ENCODE measurements around the gene STIMATE.

The STIMATE gene

GRCh38 chr3:52893723-52894122 is 3.6 kb downstream of the STIMATE start:
- H3K4me1 ChIP-seq (ENCODE audit: control insufficient read depth, insufficient read depth, low read length): no peaks in the 10 kb centered on the region; the same call in 1 of the 2 replicates
- H3K9ac ChIP-seq (ENCODE audit: low read depth, low read length): no peak overlapping the region
- H3K27ac ChIP-seq (ENCODE audit: low read depth, low read length): no peak overlapping the region
- H3K36me3 ChIP-seq (ENCODE audit: control insufficient read depth, insufficient read depth, low read length): no peaks in the 10 kb centered on the region; the same call in 1 of the 2 replicates
- H3K27me3 ChIP-seq (ENCODE audit: control insufficient read depth, insufficient read depth, low read length): no peaks in the 10 kb centered on the region
- H3K9me3 ChIP-seq (ENCODE audit: control insufficient read depth, insufficient read depth, low read length): no peaks in the 10 kb centered on the region
- H3K4me3 ChIP-seq (ENCODE audit: low read depth, low read length): no peak overlapping the region

GRCh38 chr3:52892625-52893311 is 4.6 kb downstream of the STIMATE start:
- H3K4me3 ChIP-seq (ENCODE audit: low read depth, low read length): no peak overlapping the region
- no peaks in the 10 kb centered on the region; the same call in 1 of the 2 replicates for H3K36me3 ChIP-seq (ENCODE audit: control insufficient read depth, insufficient read depth, low read length)
- H3K9me3 ChIP-seq (ENCODE audit: control insufficient read depth, insufficient read depth, low read length): no peaks in the 10 kb centered on the region
- no peaks in the 10 kb centered on the region for H3K27me3 ChIP-seq (ENCODE audit: control insufficient read depth, insufficient read depth, low read length)
- no peaks in the 10 kb centered on the region for H3K4me1 ChIP-seq (ENCODE audit: control insufficient read depth, insufficient read depth, low read length)
- H3K9ac ChIP-seq (ENCODE audit: low read depth, low read length): no peak overlapping the region
- H3K27ac ChIP-seq (ENCODE audit: low read depth, low read length): no peak overlapping the region

- no peak overlapping the region for H3K4me3 ChIP-seq (ENCODE audit: low read depth, low read length)
- H3K4me1 ChIP-seq (ENCODE audit: control insufficient read depth, insufficient read depth, low read length): no peaks in the 10 kb centered on the region
- H3K9ac ChIP-seq (ENCODE audit: low read depth, low read length): no peak overlapping the region
- no peaks in the 10 kb centered on the region for H3K27me3 ChIP-seq (ENCODE audit: control insufficient read depth, insufficient read depth, low read length)
- H3K9me3 ChIP-seq (ENCODE audit: control insufficient read depth, insufficient read depth, low read length): no peaks in the 10 kb centered on the region
- no peaks in the 10 kb centered on the region; the same call in 1 of the 2 replicates for H3K36me3 ChIP-seq (ENCODE audit: control insufficient read depth, insufficient read depth, low read length)
- H3K27ac ChIP-seq (ENCODE audit: low read depth, low read length): no peak overlapping the region
Observed at GRCh38 chr3:52892290-52892624, 5.1 kb downstream of the STIMATE start.

GRCh38 chr3:52891615-52892081 is 5.7 kb downstream of the STIMATE start:
- Histone ChIP-seq H3K27me3 (ENCODE audit: control insufficient read depth, insufficient read depth, low read length) (no peaks in the 10 kb centered on the region), H3K36me3 (ENCODE audit: control insufficient read depth, insufficient read depth, low read length) (no peaks in the 10 kb centered on the region; the same call in 1 of the 2 replicates), H3K4me3 (ENCODE audit: low read depth, low read length) (no peak overlapping the region), H3K9ac (ENCODE audit: low read depth, low read length) (no peak overlapping the region), H3K27ac (ENCODE audit: low read depth, low read length) (no peak overlapping the region), H3K4me1 (ENCODE audit: control insufficient read depth, insufficient read depth, low read length) (no peaks in the 10 kb centered on the region), H3K9me3 (ENCODE audit: control insufficient read depth, insufficient read depth, low read length) (no peaks in the 10 kb centered on the region)

- H3K4me1 ChIP-seq (ENCODE audit: control insufficient read depth, insufficient read depth, low read length): no peaks in the 10 kb centered on the region
- H3K27me3 ChIP-seq (ENCODE audit: control insufficient read depth, insufficient read depth, low read length): no peaks in the 10 kb centered on the region
- no peaks in the 10 kb centered on the region for H3K9me3 ChIP-seq (ENCODE audit: control insufficient read depth, insufficient read depth, low read length)
- no peak overlapping the region for H3K4me3 ChIP-seq (ENCODE audit: low read depth, low read length)
- H3K9ac ChIP-seq (ENCODE audit: low read depth, low read length): no peak overlapping the region
- no peak overlapping the region for H3K27ac ChIP-seq (ENCODE audit: low read depth, low read length)
- no peaks in the 10 kb centered on the region; the same call in 1 of the 2 replicates for H3K36me3 ChIP-seq (ENCODE audit: control insufficient read depth, insufficient read depth, low read length)
Observed at GRCh38 chr3:52891164-52891563, 6.2 kb downstream of the STIMATE start.

GRCh38 chr3:52890735-52891134 is 6.6 kb downstream of the STIMATE start:
- Histone ChIP-seq H3K27ac (ENCODE audit: low read depth, low read length) (no peak overlapping the region), H3K4me1 (ENCODE audit: control insufficient read depth, insufficient read depth, low read length) (no peaks in the 10 kb centered on the region), H3K9me3 (ENCODE audit: control insufficient read depth, insufficient read depth, low read length) (no peaks in the 10 kb centered on the region), H3K36me3 (ENCODE audit: control insufficient read depth, insufficient read depth, low read length) (no peaks in the 10 kb centered on the region; the same call in 1 of the 2 replicates), H3K27me3 (ENCODE audit: control insufficient read depth, insufficient read depth, low read length) (no peaks in the 10 kb centered on the region), H3K9ac (ENCODE audit: low read depth, low read length) (no peak overlapping the region), H3K4me3 (ENCODE audit: low read depth, low read length) (no peak overlapping the region)

- Histone ChIP-seq H3K4me1 (ENCODE audit: control insufficient read depth, insufficient read depth, low read length) (no peaks in the 10 kb centered on the region), H3K9me3 (ENCODE audit: control insufficient read depth, insufficient read depth, low read length) (no peaks in the 10 kb centered on the region)
Observed at GRCh38 chr3:52889901-52890300, 7.4 kb downstream of the STIMATE start.

GRCh38 chr3:52887166-52887565 is 10.2 kb downstream of the STIMATE start:
- no peaks in the 10 kb centered on the region for H3K27me3 ChIP-seq (ENCODE audit: control insufficient read depth, insufficient read depth, low read length)
- peaks cover 8% of the 10 kb centered on the region; the same call in 1 of the 2 replicates for H3K36me3 ChIP-seq (ENCODE audit: control insufficient read depth, insufficient read depth, low read length)
- no peak overlapping the region for H3K9ac ChIP-seq (ENCODE audit: low read depth, low read length)
- H3K4me3 ChIP-seq (ENCODE audit: low read depth, low read length): no peak overlapping the region
- no peaks in the 10 kb centered on the region for H3K4me1 ChIP-seq (ENCODE audit: control insufficient read depth, insufficient read depth, low read length)
- no peak overlapping the region for H3K27ac ChIP-seq (ENCODE audit: low read depth, low read length)
- H3K9me3 ChIP-seq (ENCODE audit: control insufficient read depth, insufficient read depth, low read length): no peaks in the 10 kb centered on the region

More at GRCh38 chr3:52889901-52890300, 7.4 kb downstream of the STIMATE start:
- H3K9ac ChIP-seq (ENCODE audit: low read depth, low read length): no peak overlapping the region
- H3K4me3 ChIP-seq (ENCODE audit: low read depth, low read length): no peak overlapping the region
- H3K27me3 ChIP-seq (ENCODE audit: control insufficient read depth, insufficient read depth, low read length): no peaks in the 10 kb centered on the region
- peaks cover 7% of the 10 kb centered on the region; the same call in 1 of the 2 replicates for H3K36me3 ChIP-seq (ENCODE audit: control insufficient read depth, insufficient read depth, low read length)
- H3K27ac ChIP-seq (ENCODE audit: low read depth, low read length): no peak overlapping the region

GRCh38 chr3:52886049-52886730 is 11.2 kb downstream of the STIMATE start:
- Histone ChIP-seq H3K27ac (ENCODE audit: low read depth, low read length) (no peak overlapping the region), H3K4me1 (ENCODE audit: control insufficient read depth, insufficient read depth, low read length) (no peaks in the 10 kb centered on the region), H3K9ac (ENCODE audit: low read depth, low read length) (no peak overlapping the region), H3K9me3 (ENCODE audit: control insufficient read depth, insufficient read depth, low read length) (no peaks in the 10 kb centered on the region), H3K36me3 (ENCODE audit: control insufficient read depth, insufficient read depth, low read length) (peaks cover 8% of the 10 kb centered on the region; the same call in 1 of the 2 replicates), H3K4me3 (ENCODE audit: low read depth, low read length) (no peak overlapping the region), H3K27me3 (ENCODE audit: control insufficient read depth, insufficient read depth, low read length) (no peaks in the 10 kb centered on the region)

GRCh38 chr3:52882377-52882776 is 15.0 kb downstream of the STIMATE start:
- H3K4me3 ChIP-seq (ENCODE audit: low read depth, low read length): no peak overlapping the region
- H3K9me3 ChIP-seq (ENCODE audit: control insufficient read depth, insufficient read depth, low read length): no peaks in the 10 kb centered on the region
- H3K9ac ChIP-seq (ENCODE audit: low read depth, low read length): no peak overlapping the region
- no peaks in the 10 kb centered on the region for H3K27me3 ChIP-seq (ENCODE audit: control insufficient read depth, insufficient read depth, low read length)
- H3K36me3 ChIP-seq (ENCODE audit: control insufficient read depth, insufficient read depth, low read length): peaks cover 8% of the 10 kb centered on the region; the same call in 1 of the 2 replicates
- H3K4me1 ChIP-seq (ENCODE audit: control insufficient read depth, insufficient read depth, low read length): no peaks in the 10 kb centered on the region
- no peak overlapping the region for H3K27ac ChIP-seq (ENCODE audit: low read depth, low read length)

GRCh38 chr3:52881871-52882270 is 15.5 kb downstream of the STIMATE start:
- Histone ChIP-seq H3K27me3 (ENCODE audit: control insufficient read depth, insufficient read depth, low read length) (no peaks in the 10 kb centered on the region), H3K9ac (ENCODE audit: low read depth, low read length) (no peak overlapping the region), H3K36me3 (ENCODE audit: control insufficient read depth, insufficient read depth, low read length) (peaks cover 8% of the 10 kb centered on the region; the same call in 1 of the 2 replicates), H3K4me1 (ENCODE audit: control insufficient read depth, insufficient read depth, low read length) (no peaks in the 10 kb centered on the region), H3K27ac (ENCODE audit: low read depth, low read length) (no peak overlapping the region), H3K4me3 (ENCODE audit: low read depth, low read length) (no peak overlapping the region), H3K9me3 (ENCODE audit: control insufficient read depth, insufficient read depth, low read length) (no peaks in the 10 kb centered on the region)

Data from HUES48 (cell line).